GM23338 (cell line): ENCODE data around the gene TCEANC. TPM values are rescaled to one million over a fixed set of nuclear protein-coding genes. Genes with fewer than 3 reads are reported as not detected.
A peak's percentile ranks its signal among the peaks of the same experiment; 100 is the strongest.

ENCODE experiments used
- ATAC-seq: fragments of 200-7000 bp; cut with Tn5 transposase; 3 replicates; pipeline ENCODE4 v1.9.1; 2020
- DNase-seq: peaks from one replicate; pipeline ENCODE4 v3.0.0-alpha.2; 2015; ENCODE audit warnings: low spot score
- H2AFZ ChIP-seq: fragments of 200-600 bp; sonication (generic); 2 replicates; pipeline ENCODE4 v1.8.0; 2016; ENCODE audit warnings: antibody characterized with exemption, mild to moderate bottlenecking, moderate library complexity
- H3F3A ChIP-seq: fragments of 200-600 bp; sonication (generic); replicated peaks from 2 replicates; pipeline ENCODE4 v1.8.0; 2017; ENCODE audit warnings: antibody characterized with exemption, mixed run types, low read depth
- H3K27ac ChIP-seq: fragments of 200-600 bp; sonication (generic); 2 replicates; pipeline ENCODE4 v1.6.1; 2016; ENCODE audit warnings: low read depth
- H3K27me3 ChIP-seq: fragments of 200-600 bp; sonication (generic); 2 replicates; pipeline ENCODE4 v1.8.0; 2016; ENCODE audit warnings: mild to moderate bottlenecking, mixed run types, moderate library complexity; ENCODE audit not compliant: insufficient read depth
- H3K36me3 ChIP-seq: fragments of 200-600 bp; sonication (generic); 2 replicates; pipeline ENCODE4 v1.8.0; 2016; ENCODE audit warnings: mild to moderate bottlenecking; ENCODE audit not compliant: insufficient read depth
- H3K4me1 ChIP-seq: fragments of 200-600 bp; sonication (generic); 2 replicates; pipeline ENCODE4 v1.8.0; 2016; ENCODE audit warnings: mild to moderate bottlenecking, moderate library complexity; ENCODE audit not compliant: insufficient read depth
- H3K4me2 ChIP-seq: fragments of 200-600 bp; sonication (generic); 2 replicates; pipeline ENCODE4 v1.7.1; 2017; ENCODE audit warnings: mixed run types
- H3K4me3 ChIP-seq: fragments of 200-600 bp; sonication (generic); 2 replicates; pipeline ENCODE4 v1.6.1; 2016; ENCODE audit warnings: mixed run types
- H3K79me2 ChIP-seq: fragments of 200-600 bp; sonication (generic); replicated peaks from 2 replicates; pipeline ENCODE4 v1.8.0; 2017; ENCODE audit warnings: mild to moderate bottlenecking; ENCODE audit not compliant: insufficient read depth
- H3K9me2 ChIP-seq: fragments of 200-600 bp; sonication (generic); 2 replicates; pipeline ENCODE4 v1.8.0; 2017; ENCODE audit not compliant: insufficient read depth
- H4K20me1 ChIP-seq: fragments of 200-600 bp; sonication (generic); replicated peaks from 2 replicates; pipeline ENCODE4 v1.8.0; 2017; ENCODE audit warnings: mild to moderate bottlenecking; ENCODE audit not compliant: insufficient read depth
- H3K27ac Mint-ChIP-seq: 2 replicates; pipeline ENCODE4 v1.8.0; 2020; ENCODE audit warnings: inconsistent platforms, mild to moderate bottlenecking, moderate library complexity, mixed read lengths
- H3K27me3 Mint-ChIP-seq: 3 replicates; pipeline ENCODE4 v1.8.0; 2022; ENCODE audit warnings: low read depth, mild to moderate bottlenecking, moderate library complexity, mixed read lengths, inconsistent platforms; ENCODE audit not compliant: insufficient read depth, poor library complexity
- H3K36me3 Mint-ChIP-seq: 3 replicates; pipeline ENCODE4 v1.8.0; 2021; ENCODE audit warnings: low read depth, mild to moderate bottlenecking, inconsistent platforms, moderate library complexity, mixed read lengths
- H3K4me1 Mint-ChIP-seq: 3 replicates; pipeline ENCODE4 v1.8.0; 2020; ENCODE audit warnings: mild to moderate bottlenecking, inconsistent platforms, mixed read lengths
- H3K4me3 Mint-ChIP-seq: 3 replicates; pipeline ENCODE4 v1.8.0; 2021; ENCODE audit warnings: moderate library complexity, mild to moderate bottlenecking, inconsistent platforms, mixed read lengths
- H3K9me3 Mint-ChIP-seq: 3 replicates; pipeline ENCODE4 v1.8.0; 2020; ENCODE audit warnings: moderate library complexity, mild to moderate bottlenecking, inconsistent platforms, mixed read lengths
- CREB1 ChIP-seq: fragments of 250-450 bp; sonication (Bioruptor Pico); IDR thresholded peaks from 2 replicates; pipeline ENCODE4 v1.5.0; 2020; ENCODE audit warnings: low read depth, mild to moderate bottlenecking, moderate library complexity
- EZH2 ChIP-seq: fragments of 200-600 bp; sonication (generic); IDR thresholded peaks from one replicate; pipeline ENCODE4 v1.8.0; 2017; ENCODE audit warnings: antibody characterized with exemption, mild to moderate bottlenecking, low read depth; ENCODE audit not compliant: unreplicated experiment
- NANOG ChIP-seq: IDR thresholded peaks from 2 replicates; pipeline ENCODE4 v1.6.1; 2016; ENCODE audit warnings: antibody characterized with exemption, borderline replicate concordance
- POLR2AphosphoS5 ChIP-seq: IDR thresholded peaks from 2 replicates; pipeline ENCODE4 v1.6.1; 2016; ENCODE audit warnings: antibody characterized with exemption, low read depth
- STAT1 ChIP-seq: IDR thresholded peaks from one replicate; pipeline ENCODE4 v1.6.1; 2016; ENCODE audit warnings: antibody characterized with exemption; ENCODE audit not compliant: unreplicated experiment
- ZNF114 ChIP-seq: fragments of 250-450 bp; sonication (Bioruptor Pico); IDR thresholded peaks from 2 replicates; pipeline ENCODE4 v1.5.0; 2020; ENCODE audit warnings: mild to moderate bottlenecking, moderate library complexity
- ZNF331 ChIP-seq: fragments of 250-450 bp; sonication (Bioruptor Pico); IDR thresholded peaks from 2 replicates; pipeline ENCODE4 v1.5.0; 2020; ENCODE audit warnings: low read depth, mild to moderate bottlenecking, moderate library complexity
- polyA plus RNA-seq: library from polyadenylated mRNA; unstranded; fragments of >200 nt; fragmentation: Nextera tagmentation; extraction: Ambion mirVana; gene quantifications from 2 replicates; pipeline ENCODE4 v1.2.1, GENCODE V29; 2016
- total RNA-seq: library from RNA; depleted of rRNA; stranded (reverse); fragments of >200 nt; shearing (Covaris generic); gene quantifications from 2 replicates; pipeline ENCODE4 v1.2.3, GENCODE V29; 2014
- TF ChIP-seq, protein P1 (sequence below): IDR thresholded peaks from one replicate; pipeline ENCODE4 v1.6.1; 2018; ENCODE audit warnings: antibody characterized with exemption; ENCODE audit not compliant: unreplicated experiment
- TF ChIP-seq, protein P2 (sequence below), 2 experiments: fragments of 200-600 bp in 1 of 2; sonication (generic) in 1 of 2; conservative IDR thresholded peaks; 2 replicates each; pipeline versions ENCODE4 v1.5.1 to v1.6.1; 2016 to 2017; ENCODE audit warnings: antibody characterized with exemption in 2 of 2, low read depth in 2 of 2, mild to moderate bottlenecking in 2 of 2, moderate library complexity in 1 of 2

TCEANC gene
- total and polyA plus RNA-seq, 2 experiments from 2014 or later = 1.2 to 2.5 TPM

DNA sequence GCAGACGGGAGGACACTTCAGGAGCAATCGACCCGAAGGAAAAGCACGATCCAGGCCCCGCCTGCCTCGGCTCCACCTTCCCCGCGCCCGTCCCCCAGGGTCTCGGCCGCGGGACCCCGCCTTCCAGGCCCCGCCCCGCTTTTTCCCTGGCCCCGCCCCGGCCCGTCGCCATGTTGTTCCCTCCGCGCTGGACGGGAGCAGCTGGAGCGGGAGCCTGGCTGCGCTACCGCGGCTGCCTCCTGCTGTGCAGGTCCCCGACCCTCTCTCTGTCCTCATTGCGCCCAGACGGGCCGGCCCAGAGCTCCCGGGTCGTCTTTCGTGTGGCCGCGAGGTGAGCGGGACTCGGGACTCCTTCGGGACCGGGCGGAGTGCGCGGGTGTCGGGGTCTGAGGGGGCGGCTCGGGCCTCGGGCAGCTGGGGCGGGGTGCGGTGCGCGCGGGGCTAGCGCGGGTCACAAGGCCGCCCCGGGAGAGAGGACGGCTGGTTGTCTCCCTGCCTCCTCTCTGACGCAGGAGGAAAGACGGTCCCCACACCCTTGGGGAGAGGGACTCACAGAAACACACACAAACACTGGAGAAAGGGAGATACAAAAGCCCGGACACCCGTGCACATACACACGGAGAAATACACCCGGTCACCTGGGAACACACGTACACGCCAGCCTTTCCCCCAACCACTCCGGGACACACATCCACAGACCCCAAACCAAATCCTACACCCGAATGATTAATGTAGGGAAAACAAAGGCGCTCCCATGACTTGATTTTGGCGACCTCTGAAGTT lies 36.2 kb downstream of the TCEANC start, which contains the start of gene RAB9A:
TSS of gene RAB9A (plus strand) at position 171 of the 783 bp plus-strand sequence. CDS start 19,619 bp downstream, outside the sequence.
- H4K20me1 ChIP-seq = peaks cover 9% of the 10 kb centered on the region
- peaks cover 10% of the 10 kb centered on the region; the same call in 1 of the 2 replicates for H3K27me3 ChIP-seq
- H3K79me2 ChIP-seq = peaks cover 49% of the 10 kb centered on the region
- Mint-ChIP-seq H3K36me3 (no peaks in the 10 kb centered on the region; the same call in 1 of the 3 replicates), H3K27ac (peak within 1 kb of the TSS; percentile 85), H3K4me1 (peaks cover 30% of the 10 kb centered on the region), H3K4me3 (peak within 1 kb of the TSS; percentile 91), H3K9me3 (no peaks in the 10 kb centered on the region), H3K27me3 (peaks cover 5% of the 10 kb centered on the region)
- H2AFZ ChIP-seq = peak within 1 kb of the TSS; percentile 69; the same call in 1 of the 2 replicates
- ATAC-seq (peak; percentile 94), DNase-seq (peak; percentile 79)
- TF ChIP-seq POLR2AphosphoS5 (peak; percentile 87), STAT1 (no peak), EZH2 (no peak), ZNF114 (CRISPR knock-in tag) (no peak), ZNF331 (CRISPR knock-in tag) (no peak)
- TF ChIP-seq, protein P1, sequence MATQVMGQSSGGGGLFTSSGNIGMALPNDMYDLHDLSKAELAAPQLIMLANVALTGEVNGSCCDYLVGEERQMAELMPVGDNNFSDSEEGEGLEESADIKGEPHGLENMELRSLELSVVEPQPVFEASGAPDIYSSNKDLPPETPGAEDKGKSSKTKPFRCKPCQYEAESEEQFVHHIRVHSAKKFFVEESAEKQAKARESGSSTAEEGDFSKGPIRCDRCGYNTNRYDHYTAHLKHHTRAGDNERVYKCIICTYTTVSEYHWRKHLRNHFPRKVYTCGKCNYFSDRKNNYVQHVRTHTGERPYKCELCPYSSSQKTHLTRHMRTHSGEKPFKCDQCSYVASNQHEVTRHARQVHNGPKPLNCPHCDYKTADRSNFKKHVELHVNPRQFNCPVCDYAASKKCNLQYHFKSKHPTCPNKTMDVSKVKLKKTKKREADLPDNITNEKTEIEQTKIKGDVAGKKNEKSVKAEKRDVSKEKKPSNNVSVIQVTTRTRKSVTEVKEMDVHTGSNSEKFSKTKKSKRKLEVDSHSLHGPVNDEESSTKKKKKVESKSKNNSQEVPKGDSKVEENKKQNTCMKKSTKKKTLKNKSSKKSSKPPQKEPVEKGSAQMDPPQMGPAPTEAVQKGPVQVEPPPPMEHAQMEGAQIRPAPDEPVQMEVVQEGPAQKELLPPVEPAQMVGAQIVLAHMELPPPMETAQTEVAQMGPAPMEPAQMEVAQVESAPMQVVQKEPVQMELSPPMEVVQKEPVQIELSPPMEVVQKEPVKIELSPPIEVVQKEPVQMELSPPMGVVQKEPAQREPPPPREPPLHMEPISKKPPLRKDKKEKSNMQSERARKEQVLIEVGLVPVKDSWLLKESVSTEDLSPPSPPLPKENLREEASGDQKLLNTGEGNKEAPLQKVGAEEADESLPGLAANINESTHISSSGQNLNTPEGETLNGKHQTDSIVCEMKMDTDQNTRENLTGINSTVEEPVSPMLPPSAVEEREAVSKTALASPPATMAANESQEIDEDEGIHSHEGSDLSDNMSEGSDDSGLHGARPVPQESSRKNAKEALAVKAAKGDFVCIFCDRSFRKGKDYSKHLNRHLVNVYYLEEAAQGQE = no peak
- TF ChIP-seq, protein P2, sequence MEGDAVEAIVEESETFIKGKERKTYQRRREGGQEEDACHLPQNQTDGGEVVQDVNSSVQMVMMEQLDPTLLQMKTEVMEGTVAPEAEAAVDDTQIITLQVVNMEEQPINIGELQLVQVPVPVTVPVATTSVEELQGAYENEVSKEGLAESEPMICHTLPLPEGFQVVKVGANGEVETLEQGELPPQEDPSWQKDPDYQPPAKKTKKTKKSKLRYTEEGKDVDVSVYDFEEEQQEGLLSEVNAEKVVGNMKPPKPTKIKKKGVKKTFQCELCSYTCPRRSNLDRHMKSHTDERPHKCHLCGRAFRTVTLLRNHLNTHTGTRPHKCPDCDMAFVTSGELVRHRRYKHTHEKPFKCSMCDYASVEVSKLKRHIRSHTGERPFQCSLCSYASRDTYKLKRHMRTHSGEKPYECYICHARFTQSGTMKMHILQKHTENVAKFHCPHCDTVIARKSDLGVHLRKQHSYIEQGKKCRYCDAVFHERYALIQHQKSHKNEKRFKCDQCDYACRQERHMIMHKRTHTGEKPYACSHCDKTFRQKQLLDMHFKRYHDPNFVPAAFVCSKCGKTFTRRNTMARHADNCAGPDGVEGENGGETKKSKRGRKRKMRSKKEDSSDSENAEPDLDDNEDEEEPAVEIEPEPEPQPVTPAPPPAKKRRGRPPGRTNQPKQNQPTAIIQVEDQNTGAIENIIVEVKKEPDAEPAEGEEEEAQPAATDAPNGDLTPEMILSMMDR (conservative IDR thresholded peaks at IDR 0.05; ENCODE audit: low read depth in 2 of 2) = no peak
- peak within 1 kb of the TSS; percentile 76 for H3K4me3 ChIP-seq
- peaks cover 26% of the 10 kb centered on the region for H3K4me1 ChIP-seq
- no peaks in the 10 kb centered on the region for H3K36me3 ChIP-seq
- H3K27ac ChIP-seq = 0 out of 2 replicates have a peak within 1 kb of the TSS, but pooled peaks have one; percentile 32
- peak within 1 kb of the TSS; percentile 92 for H3K4me2 ChIP-seq
- H3K9me2 ChIP-seq = no peaks in the 10 kb centered on the region
- H3F3A ChIP-seq = no peaks in the 10 kb centered on the region

DNA sequence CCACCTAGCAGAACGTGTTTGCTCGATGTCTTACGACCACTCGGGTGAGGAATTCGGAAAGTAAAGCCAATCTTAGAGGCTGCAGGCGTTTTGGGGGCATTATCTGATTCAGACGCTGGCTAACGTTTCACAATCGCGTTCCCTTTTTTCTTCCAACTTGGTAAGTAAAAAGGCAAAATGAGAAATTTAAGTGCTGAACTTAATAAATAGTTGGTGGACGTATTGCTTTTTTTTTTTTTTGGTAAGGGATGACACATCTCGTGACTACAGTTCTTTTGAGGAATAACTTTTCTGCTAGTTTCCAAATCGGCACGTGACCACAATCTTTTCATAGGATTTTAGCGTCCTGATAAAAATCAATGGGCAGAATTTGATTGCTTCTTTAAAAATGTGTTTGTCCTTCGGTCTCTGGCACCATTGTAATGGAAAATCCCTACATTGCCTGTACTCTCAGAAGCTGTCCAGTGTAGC lies 36.8 kb downstream of the TCEANC start:
- ATAC-seq (no peak), DNase-seq (peak; percentile 19)
- Mint-ChIP-seq H3K4me1 (peaks cover 34% of the 10 kb centered on the region), H3K9me3 (no peaks in the 10 kb centered on the region), H3K36me3 (no peaks in the 10 kb centered on the region; the same call in 1 of the 3 replicates), H3K27me3 (peaks cover 7% of the 10 kb centered on the region), H3K4me3 (peak overlapping the region; percentile 91), H3K27ac (peak overlapping the region; percentile 85; the same call in 1 of the 2 replicates)
- H3K27ac ChIP-seq = no peak overlapping the region
- H3K27me3 ChIP-seq = peaks cover 10% of the 10 kb centered on the region; the same call in 1 of the 2 replicates
- H3K4me2 ChIP-seq = peak overlapping the region; percentile 92
- H4K20me1 ChIP-seq = peaks cover 14% of the 10 kb centered on the region
- H3K4me1 ChIP-seq = peaks cover 32% of the 10 kb centered on the region
- H2AFZ ChIP-seq = no peak overlapping the region
- H3K9me2 ChIP-seq = no peaks in the 10 kb centered on the region
- no peaks in the 10 kb centered on the region for H3F3A ChIP-seq
- peaks cover 55% of the 10 kb centered on the region for H3K79me2 ChIP-seq
- H3K36me3 ChIP-seq = no peaks in the 10 kb centered on the region
- H3K4me3 ChIP-seq = peak overlapping the region; percentile 76
- TF ChIP-seq NANOG (no peak), ZNF114 (CRISPR knock-in tag) (no peak), CREB1 (CRISPR knock-in tag) (no peak)
- TF ChIP-seq, protein P2 (conservative IDR thresholded peaks at IDR 0.05; ENCODE audit: low read depth in 2 of 2) = no peak
